A549 (cell line): ENCODE data around the gene CHI3L1.

ENCODE experiments used
- CHD4 ChIP-seq: fragments of 200-600 bp; sonication (generic); IDR thresholded peaks from 2 replicates; pipeline ENCODE4 v1.6.1; 2016; ENCODE audit warnings: antibody characterized with exemption, mild to moderate bottlenecking, borderline replicate concordance
- EP300 ChIP-seq, 2 experiments: fragments of >200 bp; sonication (Bioruptor Twin); formaldehyde crosslinking; IDR thresholded peaks; 2 replicates in 1 of 2; 3 replicates in 1 of 2; pipeline ENCODE4 v1.6.1; 2016 to 2017
- MAFK ChIP-seq: fragments of 450-650 bp; IDR thresholded peaks from 2 replicates; pipeline ENCODE4 v1.6.1; 2014; ENCODE audit not compliant: partially characterized antibody
- POLR2A ChIP-seq: IDR thresholded peaks from 2 replicates; pipeline ENCODE4 v1.6.1; 2012; ENCODE audit warnings: mild to moderate bottlenecking, low read length
- RAD21 ChIP-seq, 2 experiments: fragments of >200 bp in 1 of 2; sonication (Bioruptor Twin) in 1 of 2; formaldehyde crosslinking in 1 of 2; IDR thresholded peaks in 1 of 2; conservative IDR thresholded peaks in 1 of 2; 2 replicates in 1 of 2; 3 replicates in 1 of 2; pipeline ENCODE4 v1.6.1; 2012 to 2018; ENCODE audit warnings: inconsistent platforms in 1 of 2
- TP53 ChIP-seq: fragments of 250-450 bp; sonication (Bioruptor Pico); IDR thresholded peaks from 2 replicates; pipeline ENCODE4 v1.5.0; 2021; ENCODE audit warnings: mild to moderate bottlenecking, moderate library complexity
- ZNF302 ChIP-seq: fragments of 250-450 bp; sonication (Bioruptor Pico); IDR thresholded peaks from 2 replicates; pipeline ENCODE4 v1.9.0; 2021; ENCODE audit warnings: inconsistent platforms, mild to moderate bottlenecking, moderate library complexity
- TF ChIP-seq, protein P1 (sequence below): fragments of >200 bp; sonication (Bioruptor Twin); formaldehyde crosslinking; IDR thresholded peaks from 3 replicates; pipeline ENCODE4 v1.5.1; 2016
- TF ChIP-seq, protein P2 (sequence below): fragments of 200-600 bp; sonication (generic); IDR thresholded peaks from 2 replicates; pipeline ENCODE4 v1.6.1; 2016; ENCODE audit warnings: antibody characterized with exemption, mild to moderate bottlenecking, moderate library complexity

GRCh38 chr1:203162403-203162802, 24.1 kb downstream of the CHI3L1 start:
- TF ChIP-seq, protein P1, sequence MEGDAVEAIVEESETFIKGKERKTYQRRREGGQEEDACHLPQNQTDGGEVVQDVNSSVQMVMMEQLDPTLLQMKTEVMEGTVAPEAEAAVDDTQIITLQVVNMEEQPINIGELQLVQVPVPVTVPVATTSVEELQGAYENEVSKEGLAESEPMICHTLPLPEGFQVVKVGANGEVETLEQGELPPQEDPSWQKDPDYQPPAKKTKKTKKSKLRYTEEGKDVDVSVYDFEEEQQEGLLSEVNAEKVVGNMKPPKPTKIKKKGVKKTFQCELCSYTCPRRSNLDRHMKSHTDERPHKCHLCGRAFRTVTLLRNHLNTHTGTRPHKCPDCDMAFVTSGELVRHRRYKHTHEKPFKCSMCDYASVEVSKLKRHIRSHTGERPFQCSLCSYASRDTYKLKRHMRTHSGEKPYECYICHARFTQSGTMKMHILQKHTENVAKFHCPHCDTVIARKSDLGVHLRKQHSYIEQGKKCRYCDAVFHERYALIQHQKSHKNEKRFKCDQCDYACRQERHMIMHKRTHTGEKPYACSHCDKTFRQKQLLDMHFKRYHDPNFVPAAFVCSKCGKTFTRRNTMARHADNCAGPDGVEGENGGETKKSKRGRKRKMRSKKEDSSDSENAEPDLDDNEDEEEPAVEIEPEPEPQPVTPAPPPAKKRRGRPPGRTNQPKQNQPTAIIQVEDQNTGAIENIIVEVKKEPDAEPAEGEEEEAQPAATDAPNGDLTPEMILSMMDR: no peak
- no peak for TF ChIP-seq CHD4
- TF ChIP-seq POLR2A: no peak
- TF ChIP-seq MAFK: no peak
- TF ChIP-seq TP53 (CRISPR knock-in tag): no peak
- TF ChIP-seq RAD21 (conservative IDR thresholded peaks at IDR 0.05 in 1 of 2, IDR thresholded peaks at IDR 0.05 in 1 of 2): no peak
- TF ChIP-seq ZNF302: no peak
- no peak for TF ChIP-seq EP300 (IDR thresholded peaks at IDR 0.05)
- TF ChIP-seq, protein P2, sequence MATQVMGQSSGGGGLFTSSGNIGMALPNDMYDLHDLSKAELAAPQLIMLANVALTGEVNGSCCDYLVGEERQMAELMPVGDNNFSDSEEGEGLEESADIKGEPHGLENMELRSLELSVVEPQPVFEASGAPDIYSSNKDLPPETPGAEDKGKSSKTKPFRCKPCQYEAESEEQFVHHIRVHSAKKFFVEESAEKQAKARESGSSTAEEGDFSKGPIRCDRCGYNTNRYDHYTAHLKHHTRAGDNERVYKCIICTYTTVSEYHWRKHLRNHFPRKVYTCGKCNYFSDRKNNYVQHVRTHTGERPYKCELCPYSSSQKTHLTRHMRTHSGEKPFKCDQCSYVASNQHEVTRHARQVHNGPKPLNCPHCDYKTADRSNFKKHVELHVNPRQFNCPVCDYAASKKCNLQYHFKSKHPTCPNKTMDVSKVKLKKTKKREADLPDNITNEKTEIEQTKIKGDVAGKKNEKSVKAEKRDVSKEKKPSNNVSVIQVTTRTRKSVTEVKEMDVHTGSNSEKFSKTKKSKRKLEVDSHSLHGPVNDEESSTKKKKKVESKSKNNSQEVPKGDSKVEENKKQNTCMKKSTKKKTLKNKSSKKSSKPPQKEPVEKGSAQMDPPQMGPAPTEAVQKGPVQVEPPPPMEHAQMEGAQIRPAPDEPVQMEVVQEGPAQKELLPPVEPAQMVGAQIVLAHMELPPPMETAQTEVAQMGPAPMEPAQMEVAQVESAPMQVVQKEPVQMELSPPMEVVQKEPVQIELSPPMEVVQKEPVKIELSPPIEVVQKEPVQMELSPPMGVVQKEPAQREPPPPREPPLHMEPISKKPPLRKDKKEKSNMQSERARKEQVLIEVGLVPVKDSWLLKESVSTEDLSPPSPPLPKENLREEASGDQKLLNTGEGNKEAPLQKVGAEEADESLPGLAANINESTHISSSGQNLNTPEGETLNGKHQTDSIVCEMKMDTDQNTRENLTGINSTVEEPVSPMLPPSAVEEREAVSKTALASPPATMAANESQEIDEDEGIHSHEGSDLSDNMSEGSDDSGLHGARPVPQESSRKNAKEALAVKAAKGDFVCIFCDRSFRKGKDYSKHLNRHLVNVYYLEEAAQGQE: no peak
